ENCODE data around the gene COL4A2.

GRCh38 chr13:110447801-110448200 lies 140.7 kb downstream of the COL4A2 start:
- no peak for TF ChIP-seq CTCF (IDR thresholded peaks at IDR 0.05)
- TF ChIP-seq POLR2AphosphoS5 (IDR thresholded peaks at IDR 0.05) = no peak
- TF ChIP-seq EP300 (IDR thresholded peaks at IDR 0.05) = no peak
